CD4-positive, alpha-beta memory T cell (primary cell): ENCODE results near the gene CNOT8. TPM values are rescaled to one million over a fixed set of nuclear protein-coding genes. Genes with fewer than 3 reads are reported as not detected.

Experiments
- CTCF ChIA-PET: fragments of 350-600 bp; sonication (Branson Sonifier 250); formaldehyde crosslinking; loops from one replicate; lab custom pipeline; 2021; ENCODE audit warnings: inconsistent platforms; ENCODE audit not compliant: partially characterized antibody; lab: Charles Lee
- POLR2A ChIA-PET: fragments of 350-600 bp; sonication (Branson Sonifier 250); formaldehyde crosslinking; loops from one replicate; lab custom pipeline; 2021; ENCODE audit not compliant: partially characterized antibody; lab: Charles Lee
- DNase-seq, 5 donors: peaks; one replicate each; pipeline versions ENCODE4 v3.0.0 to v3.0.0-alpha.2; 2020 to 2022; ENCODE audit warnings: mixed read lengths in 1 of 5
- H3K27ac ChIP-seq: one replicate; pipeline ENCODE4 v1.7.0; 2013; ENCODE audit warnings: low read depth, low read length
- H3K27me3 ChIP-seq: 2 replicates; pipeline ENCODE4 v1.7.0; 2013; ENCODE audit warnings: mild to moderate bottlenecking, low read length, moderate library complexity; ENCODE audit not compliant: insufficient read depth
- H3K36me3 ChIP-seq: 2 replicates; pipeline ENCODE4 v1.7.0; 2013; ENCODE audit warnings: mild to moderate bottlenecking, low read length, moderate library complexity; ENCODE audit not compliant: insufficient read depth
- H3K4me1 ChIP-seq: 2 replicates; pipeline ENCODE4 v1.7.0; 2013; ENCODE audit warnings: mild to moderate bottlenecking, low read length, moderate library complexity; ENCODE audit not compliant: insufficient read depth
- H3K4me3 ChIP-seq, 2 donors: one replicate each; pipeline ENCODE4 v1.7.0; 2013; ENCODE audit warnings: low read length in 2 of 2, mild to moderate bottlenecking in 1 of 2
- H3K9me3 ChIP-seq, 2 donors: one replicate each; pipeline ENCODE4 v1.7.0; 2013; ENCODE audit warnings: low read length in 2 of 2, control low read depth in 1 of 2; ENCODE audit not compliant: control insufficient read depth in 1 of 2
- H3K27ac Mint-ChIP-seq, 7 donors: one replicate each; pipeline ENCODE4 v1.8.0; 2020 to 2021; ENCODE audit warnings: mixed read lengths in 7 of 7, mild to moderate bottlenecking in 6 of 7, inconsistent platforms in 3 of 7, moderate library complexity in 3 of 7
- H3K27me3 Mint-ChIP-seq, 2 donors: one replicate each; pipeline ENCODE4 v1.8.0; 2020 to 2021; ENCODE audit warnings: mixed read lengths in 2 of 2
- H3K36me3 Mint-ChIP-seq, 2 donors: one replicate each; pipeline ENCODE4 v1.8.0; 2020 to 2021; ENCODE audit warnings: mixed read lengths in 2 of 2, inconsistent platforms in 1 of 2, mild to moderate bottlenecking in 1 of 2
- H3K4me1 Mint-ChIP-seq, 4 donors: one replicate each; pipeline ENCODE4 v1.8.0; 2020 to 2021; ENCODE audit warnings: mixed read lengths in 4 of 4, mild to moderate bottlenecking in 1 of 4
- H3K4me3 Mint-ChIP-seq, 8 donors: one replicate each; pipeline ENCODE4 v1.8.0; 2020 to 2021; ENCODE audit warnings: mixed read lengths in 8 of 8, mild to moderate bottlenecking in 7 of 8, moderate library complexity in 6 of 8, inconsistent platforms in 3 of 8
- H3K9me3 Mint-ChIP-seq, 8 donors: one replicate each; pipeline ENCODE4 v1.8.0; 2020 to 2021; ENCODE audit warnings: mixed read lengths in 8 of 8, mild to moderate bottlenecking in 5 of 8, inconsistent platforms in 3 of 8, moderate library complexity in 1 of 8
- intact Hi-C: fragments of 100-400 bp; cut with micrococcal nuclease; formaldehyde crosslinking; loops from one replicate; pipeline ENCODE4 v1.15.1; 2023
- polyA plus RNA-seq, 2 donors: library from polyadenylated mRNA; unstranded; fragments of 300-500 nt; fragmentation: Illumina TruSeq; gene quantifications; one replicate each; pipeline ENCODE4 v1.2.3, GENCODE V29; 2021
- total RNA-seq, 2 experiments: library from RNA; stranded (reverse); gene quantifications; one replicate each; pipeline ENCODE4 v1.2.3, GENCODE V29; 2021

CNOT8 gene
- total and polyA plus RNA-seq, 4 experiments from 2014 or later = 110 to 243 (median 139) TPM

DNA sequence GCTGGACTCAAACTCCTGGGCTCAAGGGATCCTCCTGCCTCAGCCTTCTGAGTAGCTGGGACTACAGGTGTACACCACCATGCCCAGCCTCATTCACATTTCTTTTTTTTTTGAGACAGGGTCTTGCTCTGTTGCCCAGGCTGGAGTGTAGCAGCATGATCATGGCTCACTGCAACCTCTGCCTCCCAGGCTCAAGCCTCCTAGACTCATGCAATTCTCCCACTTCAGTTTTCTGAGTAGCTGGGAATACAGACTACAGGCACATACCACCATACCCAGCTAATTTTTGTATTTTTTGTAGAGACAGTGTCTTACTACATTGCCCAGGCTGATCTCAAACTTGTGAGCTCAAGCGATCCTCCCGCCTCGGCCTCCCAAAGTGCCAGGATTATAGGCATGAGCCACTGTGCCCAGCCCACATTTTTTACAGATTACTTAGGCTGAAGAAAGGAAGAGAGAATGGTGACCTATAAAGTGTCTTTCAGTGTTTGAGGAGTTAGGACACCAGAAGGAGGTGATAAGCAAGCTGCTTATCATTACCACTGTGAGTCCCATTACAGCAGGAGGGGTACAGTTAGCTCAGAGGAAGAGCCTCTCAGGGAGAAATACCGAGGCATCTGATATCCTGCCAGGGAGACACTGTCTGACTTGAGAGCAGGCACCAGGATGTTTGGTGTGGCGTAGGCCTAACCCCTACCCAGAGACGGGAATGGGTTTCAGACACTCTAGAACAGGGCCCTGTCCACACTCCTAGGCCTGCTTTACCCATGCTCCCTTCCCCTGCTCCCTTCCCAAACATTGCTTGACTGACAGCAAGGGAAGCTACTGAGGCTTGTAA, 17.8 kb upstream of the CNOT8 start:
- Histone ChIP-seq H3K27me3 (no peaks in the 10 kb centered on the region), H3K9me3 (no peaks in the 10 kb centered on the region), H3K36me3 (no peaks in the 10 kb centered on the region), H3K27ac (no peak overlapping the region), H3K4me3 (no peak overlapping the region), H3K4me1 (no peaks in the 10 kb centered on the region)
- no peak for DNase-seq
- Mint-ChIP-seq H3K4me3 (no peak overlapping the region), H3K27ac (peak overlapping the region in 1 of 7 donors; percentile 69), H3K36me3 (no peaks in the 10 kb centered on the region), H3K27me3 (no peaks in the 10 kb centered on the region), H3K4me1 (no peaks in the 10 kb centered on the region), H3K9me3 (no peaks in the 10 kb centered on the region)
- ChIA-PET POLR2A (interaction anchor here (1.8 kb wide), 1 partner anchor 11 kb away, joined by 7 read pairs; no protein-coding TSS in a partner anchor), CTCF (interaction anchor here (1.0 kb wide), 1 partner anchor 21 kb away, joined by 3 read pairs; no protein-coding TSS in a partner anchor)
- intact Hi-C loops = no loop called here

DNA sequence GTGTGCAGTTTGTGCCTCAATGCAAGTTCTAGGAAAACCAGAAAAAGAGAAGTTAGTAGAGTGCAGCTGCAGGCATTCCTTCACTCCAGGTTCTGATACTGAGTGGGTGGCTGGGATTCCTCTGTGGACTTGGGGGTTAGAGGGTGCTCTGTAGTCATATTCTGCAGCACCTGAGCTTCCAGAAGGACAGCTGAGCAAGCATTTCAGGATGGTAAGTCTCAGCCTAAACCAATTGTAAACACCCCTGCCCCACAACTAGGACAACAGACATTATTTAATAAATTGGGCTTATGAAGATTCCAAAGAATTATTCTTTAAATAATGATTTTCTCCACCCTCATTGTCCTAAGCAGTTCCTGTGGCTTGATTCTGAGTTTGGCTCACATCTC, 17.2 kb upstream of the CNOT8 start:
- intact Hi-C loops = no loop called here
- ChIA-PET POLR2A (interaction anchor here (1.8 kb wide), 1 partner anchor 11 kb away, joined by 7 read pairs; no protein-coding TSS in a partner anchor), CTCF (interaction anchor here (1.0 kb wide), 1 partner anchor 21 kb away, joined by 3 read pairs; no protein-coding TSS in a partner anchor)
- H3K27ac Mint-ChIP-seq = peak overlapping the region in 1 of 7 donors; percentile 48
- H3K9me3 Mint-ChIP-seq = no peaks in the 10 kb centered on the region
- no peaks in the 10 kb centered on the region for H3K27me3 ChIP-seq
- no peaks in the 10 kb centered on the region for H3K4me1 ChIP-seq
- H3K27ac ChIP-seq = no peak overlapping the region
- H3K4me3 ChIP-seq = no peak overlapping the region
- no peaks in the 10 kb centered on the region for H3K4me1 Mint-ChIP-seq
- no peaks in the 10 kb centered on the region for H3K27me3 Mint-ChIP-seq
- no peaks in the 10 kb centered on the region for H3K36me3 Mint-ChIP-seq
- no peaks in the 10 kb centered on the region for H3K36me3 ChIP-seq
- H3K4me3 Mint-ChIP-seq = no peak overlapping the region
- DNase-seq = no peak
- H3K9me3 ChIP-seq = no peaks in the 10 kb centered on the region

GRCh38 chr5:154842689-154843530, 15.5 kb upstream of the CNOT8 start:
- Mint-ChIP-seq H3K9me3 (peaks cover 0 to 2% (median 0%) of the 10 kb centered on the region in 8 donors), H3K27me3 (no peaks in the 10 kb centered on the region), H3K4me1 (no peaks in the 10 kb centered on the region), H3K4me3 (no peak overlapping the region), H3K27ac (peak overlapping the region in 1 of 7 donors; percentile 20), H3K36me3 (no peaks in the 10 kb centered on the region)
- no peaks in the 10 kb centered on the region for H3K9me3 ChIP-seq
- ChIA-PET CTCF (interaction anchor here (1.0 kb wide), 1 partner anchor 9 kb away, joined by 3 read pairs; no protein-coding TSS in a partner anchor), POLR2A (no interaction called here)
- H3K27ac ChIP-seq = no peak overlapping the region
- no peak overlapping the region for H3K4me3 ChIP-seq
- intact Hi-C loops = no loop called here
- no peak for DNase-seq
- no peaks in the 10 kb centered on the region for H3K27me3 ChIP-seq
- H3K4me1 ChIP-seq = no peaks in the 10 kb centered on the region
- no peaks in the 10 kb centered on the region for H3K36me3 ChIP-seq

DNA sequence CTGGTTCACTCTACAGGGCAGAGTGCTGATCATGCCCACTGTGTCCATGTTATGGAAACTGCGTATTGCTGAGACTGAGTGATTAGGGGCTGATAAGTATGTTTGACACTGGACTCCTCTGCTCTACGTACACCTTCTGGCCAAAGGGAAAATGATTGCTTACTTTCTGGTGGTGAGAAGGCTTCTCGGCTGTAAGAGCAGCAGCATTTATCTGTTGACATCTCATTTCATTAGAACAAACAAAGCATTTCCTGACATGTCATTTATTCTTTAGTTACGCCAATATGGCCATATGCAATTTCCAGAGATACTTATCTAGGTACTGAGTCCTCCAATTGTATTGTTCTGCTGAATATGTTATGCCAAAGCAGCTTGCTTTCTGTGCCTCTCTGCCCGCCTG, 13.6 kb upstream of the CNOT8 start:
- Mint-ChIP-seq H3K36me3 (no peaks in the 10 kb centered on the region), H3K9me3 (peaks cover 0 to 2% (median 0%) of the 10 kb centered on the region in 8 donors), H3K4me3 (no peak overlapping the region), H3K4me1 (no peaks in the 10 kb centered on the region), H3K27ac (no peak overlapping the region), H3K27me3 (no peaks in the 10 kb centered on the region)
- no peak for DNase-seq
- Histone ChIP-seq H3K9me3 (no peaks in the 10 kb centered on the region), H3K36me3 (no peaks in the 10 kb centered on the region), H3K4me3 (no peak overlapping the region), H3K27me3 (no peaks in the 10 kb centered on the region), H3K27ac (no peak overlapping the region), H3K4me1 (no peaks in the 10 kb centered on the region)
- POLR2A ChIA-PET = interaction anchor here (0.8 kb wide), 1 partner anchor 12 kb away, joined by 5 read pairs; no protein-coding TSS in a partner anchor
- CTCF ChIA-PET = no interaction called here
- intact Hi-C loops = no loop called here

DNA sequence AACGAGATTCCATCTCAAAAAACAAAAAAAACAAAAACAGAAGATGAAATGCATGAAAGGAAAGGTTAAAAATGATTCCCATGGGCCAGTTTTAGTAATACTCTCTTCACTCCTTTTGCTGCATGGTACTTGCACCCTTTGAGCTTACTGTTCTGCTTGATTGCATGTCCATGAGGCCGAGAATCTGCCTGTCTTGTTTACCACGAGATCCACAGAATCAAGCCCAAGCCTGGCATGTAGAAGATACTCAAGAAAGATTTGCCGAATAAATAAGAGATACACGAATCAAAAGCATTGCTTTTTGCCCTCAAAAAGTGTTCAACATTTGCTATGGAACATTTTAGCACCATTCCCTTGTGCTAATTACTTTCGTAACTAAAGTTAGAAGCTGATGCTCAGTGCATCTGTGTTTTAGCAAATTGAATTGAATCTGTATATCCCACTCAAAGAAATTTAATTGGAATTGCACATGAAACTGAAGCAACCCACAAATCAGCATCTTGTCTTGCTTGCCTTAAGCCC, 9.1 kb upstream of the CNOT8 start:
- POLR2A ChIA-PET = no interaction called here
- DNase-seq = no peak
- H3K36me3 Mint-ChIP-seq = no peaks in the 10 kb centered on the region

DNA sequence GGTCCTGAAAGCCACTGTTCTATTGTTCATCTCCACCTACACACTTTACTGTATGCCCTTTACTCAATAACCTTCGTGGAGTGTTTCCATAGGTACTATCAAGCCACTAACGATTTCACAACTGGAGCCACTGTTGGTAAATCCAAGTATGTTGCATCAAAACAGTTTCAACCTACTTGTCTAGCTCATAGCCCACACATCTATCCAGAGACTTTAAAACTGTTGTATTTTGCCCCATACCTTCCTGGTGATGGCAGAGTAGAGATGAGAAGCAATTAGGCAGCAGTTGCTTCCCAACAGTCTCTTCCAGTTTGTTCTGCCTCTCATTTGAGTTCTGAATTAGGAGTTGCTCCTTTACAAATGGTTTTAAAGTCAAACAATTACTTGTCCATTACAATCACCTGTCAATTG, 8.6 kb upstream of the CNOT8 start:
- DNase-seq = no peak
- H3K27ac Mint-ChIP-seq = peak overlapping the region in 1 of 7 donors; percentile 59
- Histone ChIP-seq H3K4me1 (no peaks in the 10 kb centered on the region), H3K27ac (no peak overlapping the region), H3K36me3 (no peaks in the 10 kb centered on the region), H3K9me3 (no peaks in the 10 kb centered on the region), H3K4me3 (no peak overlapping the region), H3K27me3 (no peaks in the 10 kb centered on the region)
- POLR2A ChIA-PET = no interaction called here
- CTCF ChIA-PET = no interaction called here
- H3K27me3 Mint-ChIP-seq = no peaks in the 10 kb centered on the region
- intact Hi-C loops = no loop called here
- H3K4me3 Mint-ChIP-seq = no peak overlapping the region
- peaks cover 0 to 2% (median 0%) of the 10 kb centered on the region in 8 donors for H3K9me3 Mint-ChIP-seq
- no peaks in the 10 kb centered on the region for H3K36me3 Mint-ChIP-seq
- H3K4me1 Mint-ChIP-seq = no peaks in the 10 kb centered on the region

More for the DNA sequence above, 9.1 kb upstream of the CNOT8 start:
- no peaks in the 10 kb centered on the region for H3K27me3 Mint-ChIP-seq
- no peaks in the 10 kb centered on the region for H3K9me3 ChIP-seq
- no peaks in the 10 kb centered on the region for H3K36me3 ChIP-seq
- no peak overlapping the region for H3K4me3 Mint-ChIP-seq
- H3K27me3 ChIP-seq = no peaks in the 10 kb centered on the region
- CTCF ChIA-PET = no interaction called here
- H3K27ac ChIP-seq = no peak overlapping the region
- H3K4me3 ChIP-seq = no peak overlapping the region
- H3K27ac Mint-ChIP-seq = no peak overlapping the region
- H3K4me1 ChIP-seq = no peaks in the 10 kb centered on the region
- intact Hi-C loops = no loop called here
- no peaks in the 10 kb centered on the region for H3K4me1 Mint-ChIP-seq
- H3K9me3 Mint-ChIP-seq = peaks cover 0 to 2% (median 0%) of the 10 kb centered on the region in 8 donors
